Keratinocyte (primary cell): ENCODE results near the gene MERTK. TPM values are rescaled to one million over a fixed set of nuclear protein-coding genes. Genes with fewer than 3 reads are reported as not detected.
"Not testable (repeated sequence)": the region's sequence is repeated elsewhere in the genome, so short reads cannot be mapped to it uniquely, and the experiment has no call there.

Source experiments
- DNase-seq: peaks from one replicate; pipeline ENCODE4 v3.0.0-alpha.2; 2011; ENCODE audit warnings: low read depth, missing footprints, low spot score
- FAIRE-seq: peaks from 2 replicates; lab custom pipeline; 2011; peaks lifted over from hg19 to GRCh38; lab: Jason Lieb, UNC
- H2AFZ ChIP-seq: 2 replicates; pipeline ENCODE4 v1.6.0; 2012; ENCODE audit warnings: low read length, control low read depth, inconsistent platforms; ENCODE audit not compliant: control insufficient read depth
- H3K27ac ChIP-seq: 2 replicates; pipeline ENCODE4 v1.5.1; 2011; ENCODE audit warnings: low read length; ENCODE audit not compliant: control insufficient read depth, insufficient read depth
- H3K27me3 ChIP-seq: 3 replicates; pipeline ENCODE4 v1.6.0; 2011; ENCODE audit warnings: low read length; ENCODE audit not compliant: control insufficient read depth, insufficient read depth; ENCODE audit errors: extremely low read depth
- H3K36me3 ChIP-seq, 2 experiments: 2 replicates in 1 of 2; 3 replicates in 1 of 2; pipeline ENCODE4 v1.5.1; 2011; ENCODE audit warnings: low read length in 2 of 2, mild to moderate bottlenecking in 1 of 2; ENCODE audit not compliant: control insufficient read depth in 2 of 2, insufficient read depth in 2 of 2; ENCODE audit errors: extremely low read depth in 1 of 2
- H3K4me1 ChIP-seq: 3 replicates; pipeline ENCODE4 v1.5.1; 2011; ENCODE audit warnings: low read length; ENCODE audit not compliant: control insufficient read depth, insufficient read depth; ENCODE audit errors: extremely low read depth
- H3K4me2 ChIP-seq: 3 replicates; pipeline ENCODE4 v1.6.0; 2011; ENCODE audit warnings: low read depth, low read length; ENCODE audit not compliant: control insufficient read depth, insufficient read depth; ENCODE audit errors: extremely low read depth
- H3K4me3 ChIP-seq, 3 experiments: fragments of 200-600 bp in 1 of 3; sonication (generic) in 1 of 3; 2 replicates in 2 of 3; 3 replicates in 1 of 3; pipeline ENCODE4 v1.5.1; 2011 to 2016; ENCODE audit warnings: low read length in 3 of 3, mild to moderate bottlenecking in 3 of 3, control low read depth in 2 of 3, inconsistent platforms in 1 of 3, low read depth in 1 of 3, mixed read lengths in 1 of 3, mixed run types in 1 of 3, moderate library complexity in 1 of 3; ENCODE audit not compliant: control insufficient read depth in 2 of 3, insufficient read depth in 2 of 3; ENCODE audit errors: extremely low read depth in 1 of 3
- H3K79me2 ChIP-seq: 2 replicates; pipeline ENCODE4 v1.6.0; 2012; ENCODE audit warnings: low read length; ENCODE audit not compliant: control insufficient read depth, insufficient read depth
- H3K9ac ChIP-seq: 3 replicates; pipeline ENCODE4 v1.6.0; 2011; ENCODE audit warnings: low read length; ENCODE audit not compliant: control insufficient read depth, insufficient read depth; ENCODE audit errors: extremely low read depth
- H3K9me1 ChIP-seq: 3 replicates; pipeline ENCODE4 v1.6.0; 2011; ENCODE audit warnings: low read length; ENCODE audit not compliant: control insufficient read depth, insufficient read depth; ENCODE audit errors: extremely low read depth
- H3K9me3 ChIP-seq: 2 replicates; pipeline ENCODE4 v1.5.1; 2012; ENCODE audit warnings: low read depth, low read length; ENCODE audit not compliant: control insufficient read depth
- H4K20me1 ChIP-seq: 3 replicates; pipeline ENCODE4 v1.6.0; 2011; ENCODE audit warnings: low read length; ENCODE audit not compliant: control insufficient read depth, insufficient read depth; ENCODE audit errors: extremely low read depth
- CTCF ChIP-seq, 3 experiments: IDR thresholded peaks in 1 of 3; conservative IDR thresholded peaks in 1 of 3; optimal IDR thresholded peaks in 1 of 3; 2 replicates in 2 of 3; 3 replicates in 1 of 3; pipeline versions ENCODE3 to v1.5.1; 2011; ENCODE audit warnings: low read length in 3 of 3, mild to moderate bottlenecking in 3 of 3, moderate library complexity in 2 of 3, control low read depth in 1 of 3, inconsistent platforms in 1 of 3; ENCODE audit not compliant: insufficient read depth in 2 of 3; ENCODE audit errors: extremely low read depth in 1 of 3
- EZH2 ChIP-seq: IDR thresholded peaks from one replicate; pipeline ENCODE4 v1.6.1; 2012; ENCODE audit warnings: inconsistent platforms, mild to moderate bottlenecking, low read length, moderate library complexity
- dilution Hi-C: fragments of 300-500 bp; cut with MboI; formaldehyde crosslinking; loops from one replicate; pipeline ENCODE4 v1.7.0; 2020; ENCODE audit warnings: low sequenced_read_pairs; ENCODE audit not compliant: extremely low pct_ligation_motif_present
- polyA plus RNA-seq, 5 experiments: library from polyadenylated mRNA; depleted of rRNA in 3 of 5; stranded (reverse) in 3 of 5; stranded (forward) in 1 of 5; unstranded in 1 of 5; fragments of >200 nt; gene quantifications; 1 replicate in 1 of 5; 2 replicates in 3 of 5; 3 replicates in 1 of 5; pipeline versions ENCODE4 v1.2.1 to v1.2.3, GENCODE V29; 2011 to 2012; ENCODE audit warnings: missing spikeins in 2 of 5, low read depth in 1 of 5, low replicate concordance in 1 of 5

The MERTK gene
- polyA plus RNA-seq, 1 donor (not counting 4 experiments of a cell fraction or from before 2014, with no cell fraction given), result 0.14 TPM

GRCh38 chr2:112034924-112035323 lies 136.5 kb downstream of the MERTK start:
- Histone ChIP-seq H3K4me3 (no peak overlapping the region), H3K9me1 (no peaks in the 10 kb centered on the region), H3K36me3 (no peaks in the 10 kb centered on the region), H2AFZ (no peak overlapping the region), H3K27me3 (no peaks in the 10 kb centered on the region), H3K9me3 (no peaks in the 10 kb centered on the region), H3K79me2 (no peaks in the 10 kb centered on the region), H4K20me1 (peaks cover 2% of the 10 kb centered on the region), H3K4me2 (no peak overlapping the region), H3K4me1 (peaks cover 28% of the 10 kb centered on the region), H3K27ac (no peak overlapping the region), H3K9ac (no peak overlapping the region)
- FAIRE-seq (no peak), DNase-seq (no peak)
- no peak for TF ChIP-seq CTCF (optimal IDR thresholded peaks at IDR 0.05 in 1 of 3, IDR thresholded peaks at IDR 0.05 in 1 of 3, conservative IDR thresholded peaks at IDR 0.05 in 1 of 3; ENCODE audit: extremely low read depth in 1 of 3, insufficient read depth in 2 of 3, low read length in 3 of 3)
- TF ChIP-seq EZH2, result no peak
- dilution Hi-C loops, result no loop called here

- no peak for TF ChIP-seq EZH2
- TF ChIP-seq CTCF (optimal IDR thresholded peaks at IDR 0.05 in 1 of 3, IDR thresholded peaks at IDR 0.05 in 1 of 3, conservative IDR thresholded peaks at IDR 0.05 in 1 of 3; ENCODE audit: extremely low read depth in 1 of 3, insufficient read depth in 2 of 3, low read length in 3 of 3), result no peak
- Histone ChIP-seq H3K4me3 (no peak overlapping the region), H3K79me2 (no peaks in the 10 kb centered on the region), H3K27me3 (no peaks in the 10 kb centered on the region), H3K9me3 (no peaks in the 10 kb centered on the region), H2AFZ (no peak overlapping the region), H4K20me1 (peaks cover 2% of the 10 kb centered on the region), H3K4me2 (no peak overlapping the region), H3K4me1 (peaks cover 28% of the 10 kb centered on the region), H3K9me1 (no peaks in the 10 kb centered on the region), H3K36me3 (no peaks in the 10 kb centered on the region), H3K27ac (no peak overlapping the region), H3K9ac (no peak overlapping the region)
- dilution Hi-C loops, result no loop called here
- FAIRE-seq (no peak), DNase-seq (no peak)
Measured at GRCh38 chr2:112035786-112036185, 137.4 kb downstream of the MERTK start.

- H3K4me2 ChIP-seq, H3K4me1 ChIP-seq, H3K27ac ChIP-seq, H3K9me1 ChIP-seq, H3K9me3 ChIP-seq, H3K36me3 ChIP-seq, H3K27me3 ChIP-seq, DNase-seq, H3K79me2 ChIP-seq, H3K4me3 ChIP-seq, H2AFZ ChIP-seq, FAIRE-seq, dilution Hi-C loops, H4K20me1 ChIP-seq, H3K9ac ChIP-seq: not testable (repeated sequence)
Measured at GRCh38 chr2:112039556-112039955, 141.1 kb downstream of the MERTK start.

- H3K27me3 ChIP-seq, H3K36me3 ChIP-seq, H3K9ac ChIP-seq, H3K9me3 ChIP-seq, H3K27ac ChIP-seq, DNase-seq, H4K20me1 ChIP-seq, dilution Hi-C loops, H3K4me2 ChIP-seq, H3K79me2 ChIP-seq, H3K9me1 ChIP-seq, H3K4me3 ChIP-seq, H3K4me1 ChIP-seq, FAIRE-seq, H2AFZ ChIP-seq: not testable (repeated sequence)
Measured at GRCh38 chr2:112040066-112040465, 141.7 kb downstream of the MERTK start.
